Activated CD8-positive, alpha-beta memory T cell treated with anti-CD3 and anti-CD28 coated beads, Interleukin-2, amount 50 U/mL, for 1 hour (primary cell): Measurements from ENCODE around the gene ABCD2.
"Not testable (repeated sequence)": the region's sequence is repeated elsewhere in the genome, so short reads cannot be mapped to it uniquely, and the experiment has no call there.

Source experiments
- DNase-seq: peaks from one replicate; pipeline ENCODE4 v3.0.0-alpha.2; 2020; ENCODE audit errors: extremely low read depth

The ABCD2 gene

DNA sequence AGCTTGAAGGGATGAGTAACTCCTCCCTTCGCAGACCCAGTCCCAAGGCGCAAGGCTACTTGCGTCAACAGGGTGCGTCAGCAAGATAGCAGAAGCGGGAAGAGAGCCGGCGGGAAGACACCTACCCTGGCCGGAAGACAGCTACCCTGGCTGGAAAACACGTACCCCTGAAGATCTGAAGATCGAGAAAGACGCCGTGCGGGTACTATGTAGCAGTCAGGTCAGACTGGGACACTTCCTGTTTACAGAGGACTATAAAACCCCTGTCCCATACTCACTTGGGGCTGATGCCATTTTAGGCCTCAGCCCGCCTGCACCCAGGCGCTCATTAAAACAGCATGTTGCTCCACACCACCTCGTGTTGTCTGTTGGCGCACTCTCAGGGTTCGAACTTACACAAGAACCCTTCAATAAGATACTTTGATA is 80.9 kb downstream of the ABCD2 start:
- no peak for DNase-seq

DNA sequence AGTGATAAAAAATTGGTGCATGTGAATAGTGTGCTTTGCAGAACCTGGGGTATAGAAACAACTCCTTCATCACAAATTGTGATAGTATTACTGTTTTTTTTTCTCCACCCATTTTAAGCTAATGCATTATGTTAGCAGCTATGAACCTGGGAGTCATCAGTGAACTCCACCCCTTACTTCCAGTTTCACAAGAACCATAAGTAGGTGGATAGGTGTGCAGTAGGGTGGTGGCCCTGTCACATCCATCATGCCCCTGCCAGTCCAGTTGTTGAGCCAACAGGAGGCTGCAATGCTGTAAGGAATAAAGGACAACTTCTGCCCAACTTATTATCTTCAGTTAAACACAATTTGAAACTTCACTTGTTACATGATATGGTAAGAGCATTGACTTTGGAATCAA is 85.7 kb downstream of the ABCD2 start:
- no peak for DNase-seq

DNA sequence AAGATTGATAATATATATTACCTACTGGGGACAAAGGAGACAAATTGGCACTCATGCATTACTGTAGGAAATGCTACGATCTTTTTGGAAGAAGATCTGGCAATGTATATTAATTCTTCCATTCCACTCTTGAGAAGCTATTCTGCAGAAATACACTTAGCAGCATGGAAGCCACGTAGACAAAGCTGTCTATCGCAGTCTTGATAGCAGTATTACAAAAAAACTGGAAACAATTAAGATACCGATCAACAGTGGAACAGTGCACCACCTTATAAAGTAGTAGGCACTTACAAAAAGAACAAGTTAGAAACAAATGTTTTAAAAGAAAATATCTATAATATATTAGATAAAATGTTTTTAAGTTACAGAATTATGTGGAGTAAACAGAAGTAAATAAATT is 87.2 kb downstream of the ABCD2 start:
- DNase-seq = no peak

DNA sequence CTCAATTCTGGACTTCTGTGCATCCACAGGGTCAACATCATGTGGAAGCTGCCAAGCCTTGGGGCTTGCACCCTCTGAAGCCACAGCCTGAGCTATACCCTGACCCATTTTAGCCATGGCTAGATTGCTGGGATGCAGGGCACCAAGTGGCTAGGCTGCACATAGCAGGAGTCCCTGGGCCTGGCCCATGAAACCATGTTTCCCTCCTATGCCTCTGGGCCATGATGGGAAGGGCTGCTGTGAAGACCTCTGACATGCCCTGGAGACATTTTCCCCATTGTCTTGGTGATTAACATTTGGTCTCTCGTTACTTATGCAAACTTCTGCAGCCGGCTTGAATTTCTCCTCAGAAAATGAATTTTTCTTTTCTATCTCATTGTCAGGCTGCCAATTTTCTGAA is 92.6 kb downstream of the ABCD2 start:
- no peak for DNase-seq

DNA sequence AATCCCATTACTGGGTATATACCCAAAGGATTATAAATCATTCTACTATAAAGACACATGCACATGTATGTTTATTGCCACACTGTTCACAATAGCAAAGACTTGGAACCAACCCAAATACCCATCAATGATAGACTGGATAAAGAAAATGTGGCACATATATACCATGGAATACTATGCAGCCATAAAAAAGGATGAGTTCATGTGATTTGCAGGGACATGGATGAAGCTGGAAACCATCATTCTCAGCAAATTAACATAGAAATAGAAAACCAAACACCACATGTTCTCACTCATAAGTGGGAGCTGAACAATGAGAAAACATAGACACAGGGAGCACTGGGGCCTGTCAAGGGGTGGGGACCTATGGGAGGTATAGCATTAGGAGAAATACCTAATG is 97.4 kb downstream of the ABCD2 start:
- not testable (repeated sequence) for DNase-seq

DNA sequence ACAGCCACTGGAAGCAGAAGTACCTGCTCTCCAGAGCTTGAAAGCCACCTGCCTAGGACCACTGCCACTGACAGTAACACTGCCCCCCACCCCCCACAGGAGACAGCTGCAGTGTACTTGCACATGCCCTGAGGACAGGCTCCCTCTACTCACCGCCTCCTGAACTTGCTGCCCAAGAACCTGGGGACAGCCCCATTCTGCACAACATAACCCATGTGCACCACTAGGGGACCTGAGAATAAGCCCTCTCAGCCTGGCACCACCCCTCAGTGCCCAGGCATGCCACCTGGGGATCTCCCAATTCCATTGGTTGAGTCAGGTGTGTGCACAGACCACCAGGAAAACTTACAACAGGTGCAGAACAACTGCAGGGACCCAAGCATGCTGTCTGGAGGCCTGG is 109.6 kb downstream of the ABCD2 start:
- no peak for DNase-seq

DNA sequence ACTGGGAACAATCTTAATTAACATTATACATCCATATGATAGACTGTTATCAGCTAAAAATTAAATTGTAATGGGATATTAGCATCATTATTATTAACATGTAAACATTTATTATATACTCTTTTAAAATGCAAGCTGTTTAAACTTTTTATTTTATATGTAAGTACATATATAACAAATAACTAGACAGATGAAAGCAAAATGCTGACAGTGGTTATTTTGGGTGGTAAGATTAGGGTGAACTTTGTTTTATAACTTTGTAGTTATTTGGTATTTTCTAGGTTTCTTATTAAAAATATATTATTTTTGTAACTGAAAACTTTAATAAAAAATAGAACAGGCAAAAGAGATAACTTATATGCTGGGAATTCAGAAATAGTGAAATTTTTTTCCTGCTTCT is 114.0 kb downstream of the ABCD2 start:
- DNase-seq = no peak

DNA sequence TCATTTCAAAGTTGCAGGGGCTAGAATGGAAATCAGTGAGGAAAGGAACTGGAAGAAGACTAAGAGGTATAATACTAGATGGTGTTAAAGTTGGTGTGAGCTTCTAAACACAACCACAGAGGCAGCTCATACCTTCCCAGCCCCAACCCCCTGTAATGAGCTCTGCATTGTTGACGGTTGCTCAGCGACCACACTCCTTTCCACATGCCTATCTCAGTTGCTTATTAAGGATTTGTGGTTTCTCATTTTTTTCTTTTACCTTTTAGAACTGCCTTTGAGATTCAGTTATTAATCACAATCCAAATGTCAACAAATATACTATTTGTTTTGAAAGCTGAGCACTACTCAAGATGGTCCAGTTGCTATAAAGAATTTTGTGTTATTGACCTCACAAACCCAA is 114.6 kb downstream of the ABCD2 start:
- no peak for DNase-seq

DNA sequence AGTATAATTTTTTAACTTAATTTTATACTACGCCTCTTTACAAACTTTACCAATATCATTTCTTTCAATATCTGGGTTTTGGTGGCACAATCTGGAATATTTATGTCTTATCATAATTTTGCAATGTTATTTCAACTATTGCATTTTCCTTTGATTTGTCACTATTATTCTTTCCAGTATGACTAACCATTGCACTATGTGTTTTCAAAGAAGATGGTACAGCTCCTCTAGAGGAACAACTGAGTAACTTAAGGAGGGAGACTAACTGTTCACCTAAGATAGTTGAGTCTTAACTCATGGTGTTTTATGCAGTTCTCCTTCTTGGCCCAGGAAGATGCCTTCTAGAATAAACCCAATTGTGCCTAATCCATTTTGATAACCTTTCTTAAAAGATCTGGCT is 116.2 kb downstream of the ABCD2 start:
- no peak for DNase-seq

DNA sequence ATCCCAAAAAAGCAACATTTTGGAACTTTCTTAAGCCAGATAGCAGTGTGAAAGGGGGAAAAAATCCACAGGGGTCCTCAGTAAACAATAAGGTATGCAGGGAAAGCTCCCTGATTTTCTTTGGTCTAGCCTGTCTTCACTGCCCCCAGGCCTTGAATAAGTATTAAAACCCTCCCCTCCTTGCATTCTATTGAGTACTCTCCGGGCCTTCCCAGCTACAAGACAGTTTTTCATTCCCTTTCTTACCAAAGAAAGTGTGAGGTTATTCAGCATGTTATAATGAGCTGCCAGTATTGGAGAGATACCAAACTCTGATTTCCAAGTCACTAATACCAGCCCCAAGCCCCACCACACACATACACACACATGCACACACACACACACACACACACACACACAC is 116.9 kb downstream of the ABCD2 start:
- no peak for DNase-seq
